Measurements from ENCODE around the gene COX6B2.

- TF ChIP-seq CTCF (IDR thresholded peaks at IDR 0.05; ENCODE audit: insufficient read depth, low read depth, low read length) (no peak), EZH2 (IDR thresholded peaks at IDR 0.05; ENCODE audit: insufficient read depth, low read length) (no peak)
These were observed 54.5 kb downstream of the COX6B2 start for GRCh38 chr19:55299991-55300390.

All from astrocyte (in vitro differentiated cells and primary cell).